BE2C (cell line): ENCODE measurements around the gene POLR2F. TPM values are rescaled to one million over a fixed set of nuclear protein-coding genes. Genes with fewer than 3 reads are reported as not detected.

Experiments used
- DNase-seq: peaks from one replicate; pipeline ENCODE4 v3.0.0-alpha.2; 2020
- H3K27me3 ChIP-seq: fragments of 250-450 bp; sonication (Bioruptor Pico); 2 replicates; pipeline ENCODE4 v1.5.1; 2020; ENCODE audit warnings: mild to moderate bottlenecking
- H3K36me3 ChIP-seq: fragments of 250-450 bp; sonication (Bioruptor Pico); 2 replicates; pipeline ENCODE4 v1.5.1; 2020; ENCODE audit warnings: mild to moderate bottlenecking
- H3K4me1 ChIP-seq: fragments of 250-450 bp; sonication (Bioruptor Pico); 2 replicates; pipeline ENCODE4 v1.5.1; 2020
- H3K4me3 ChIP-seq: 2 replicates; pipeline ENCODE4 v1.5.1; 2011; ENCODE audit warnings: low read depth, low read length
- H3K9me3 ChIP-seq: fragments of 250-450 bp; sonication (Bioruptor Pico); 2 replicates; pipeline ENCODE4 v1.5.1; 2020
- CTCF ChIP-seq: IDR thresholded peaks from 2 replicates; pipeline ENCODE4 v1.5.1; 2012; ENCODE audit warnings: mild to moderate bottlenecking, low read depth, low read length
- polyA plus RNA-seq: library from polyadenylated mRNA; unstranded; fragments of >200 nt; gene quantifications from one replicate; pipeline ENCODE4 v1.2.1, GENCODE V29; 2012; ENCODE audit warnings: low read depth, missing spikeins; ENCODE audit not compliant: insufficient read length, insufficient read depth

POLR2F gene
- polyA plus RNA-seq = 288 TPM

- peak; percentile 97 for DNase-seq
- no peaks in the 10 kb centered on the region for H3K4me1 ChIP-seq
- H3K4me3 ChIP-seq = peak within 1 kb of the TSS; percentile 97
- H3K36me3 ChIP-seq = peaks cover 18% of the 10 kb centered on the region
- no peaks in the 10 kb centered on the region for H3K9me3 ChIP-seq
- TF ChIP-seq CTCF = no peak
- no peaks in the 10 kb centered on the region for H3K27me3 ChIP-seq
Observed at GRCh38 chr22:37953437-37954179, at the start of gene POLR2F, which contains the start of gene C22orf23. POLR2F (plus strand) TSS chr22:37953699; CDS start chr22:37953788, 89 bp downstream. C22orf23 (minus strand) TSS chr22:37953601; CDS start chr22:37953149, 452 bp downstream.

GRCh38 chr22:37904572-37905533, 48.6 kb upstream of the POLR2F start:
- Histone ChIP-seq H3K4me1 (peaks cover 5% of the 10 kb centered on the region), H3K27me3 (no peaks in the 10 kb centered on the region), H3K36me3 (no peaks in the 10 kb centered on the region), H3K4me3 (no peak overlapping the region), H3K9me3 (no peaks in the 10 kb centered on the region)
- TF ChIP-seq CTCF = no peak
- DNase-seq = peak; percentile 80

- no peaks in the 10 kb centered on the region for H3K27me3 ChIP-seq
- no peaks in the 10 kb centered on the region for H3K9me3 ChIP-seq
- TF ChIP-seq CTCF = no peak
- H3K36me3 ChIP-seq = no peaks in the 10 kb centered on the region
- H3K4me3 ChIP-seq = peak within 1 kb of the TSS; percentile 63
- peak; percentile 84 for DNase-seq
- H3K4me1 ChIP-seq = peaks cover 5% of the 10 kb centered on the region
Observed at GRCh38 chr22:37905534-37906363, 47.8 kb upstream of the POLR2F start, which contains the start of gene MICALL1. MICALL1 (plus strand) TSS chr22:37906297; CDS start chr22:37906423, 126 bp downstream.

- H3K4me3 ChIP-seq = peak overlapping the region; percentile 63
- DNase-seq = no peak
- H3K9me3 ChIP-seq = no peaks in the 10 kb centered on the region
- H3K36me3 ChIP-seq = no peaks in the 10 kb centered on the region
- no peaks in the 10 kb centered on the region for H3K27me3 ChIP-seq
- no peak for TF ChIP-seq CTCF
- H3K4me1 ChIP-seq = peaks cover 5% of the 10 kb centered on the region
Observed at GRCh38 chr22:37906364-37907008, 47.0 kb upstream of the POLR2F start.

- no peaks in the 10 kb centered on the region for H3K27me3 ChIP-seq
- no peaks in the 10 kb centered on the region for H3K9me3 ChIP-seq
- H3K4me3 ChIP-seq = peak overlapping the region; percentile 63
- H3K36me3 ChIP-seq = no peaks in the 10 kb centered on the region
- TF ChIP-seq CTCF = no peak
- H3K4me1 ChIP-seq = peaks cover 5% of the 10 kb centered on the region
- DNase-seq = no peak
Observed at GRCh38 chr22:37907036-37907954, 46.2 kb upstream of the POLR2F start.
